HEK293 (cell line): ENCODE results near the gene GBX1.

ENCODE experiments used
- CTCF ChIA-PET: fragments of 350-600 bp; formaldehyde crosslinking; extraction: SDS; loops from one replicate; lab custom pipeline; 2021; ENCODE audit warnings: antibody characterized with exemption; lab: Yijun Ruan, JAX
- POLR2A ChIA-PET: fragments of 300-600 bp; formaldehyde crosslinking; extraction: SDS; loops from one replicate; lab custom pipeline; 2020; ENCODE audit warnings: antibody characterized with exemption, inconsistent platforms; lab: Yijun Ruan, JAX
- H3K27ac ChIP-seq: fragments of 200-500 bp; sonication (Bioruptor generic); 2 replicates; pipeline ENCODE4 v1.5.1; 2014; ENCODE audit warnings: low read depth, low read length, control low read depth, inconsistent platforms; ENCODE audit errors: extremely low read depth
- H3K36me3 ChIP-seq, 2 experiments: fragments of 200-500 bp in 1 of 2; sonication (Bioruptor generic) in 1 of 2; 1 replicate in 1 of 2; 2 replicates in 1 of 2; pipeline ENCODE4 v1.5.1; 2014 to 2017; ENCODE audit warnings: inconsistent platforms in 2 of 2, low read length in 2 of 2; ENCODE audit not compliant: control insufficient read depth in 2 of 2, insufficient read depth in 1 of 2
- H3K4me1 ChIP-seq: fragments of 200-500 bp; sonication (Bioruptor generic); 2 replicates; pipeline ENCODE4 v1.5.1; 2014; ENCODE audit warnings: mild to moderate bottlenecking, low read length, inconsistent platforms; ENCODE audit not compliant: control insufficient read depth, insufficient read depth
- H3K4me3 ChIP-seq: 2 replicates; pipeline ENCODE4 v1.5.1; 2011; ENCODE audit warnings: low read depth, mild to moderate bottlenecking, control low read depth, low read length, moderate library complexity
- H3K9me3 ChIP-seq: fragments of 200-500 bp; sonication (Bioruptor generic); 2 replicates; pipeline ENCODE4 v1.5.1; 2014; ENCODE audit warnings: low read depth, low read length, inconsistent platforms; ENCODE audit not compliant: control insufficient read depth, insufficient read depth
- PATZ1 ChIP-seq: fragments of 450-650 bp; formaldehyde crosslinking; IDR thresholded peaks from 2 replicates; pipeline ENCODE4 v1.5.1; 2016; ENCODE audit warnings: missing biosample characterization, missing genetic modification characterization
- SCRT2 ChIP-seq: fragments of 450-650 bp; formaldehyde crosslinking; IDR thresholded peaks from 2 replicates; pipeline ENCODE4 v1.5.1; 2016; ENCODE audit warnings: missing biosample characterization, missing genetic modification characterization
- ZFP3 ChIP-seq: fragments of 450-650 bp; formaldehyde crosslinking; IDR thresholded peaks from 2 replicates; pipeline ENCODE4 v1.5.1; 2016; ENCODE audit warnings: low read depth, missing biosample characterization, missing genetic modification characterization
- ZFP41 ChIP-seq: fragments of 450-650 bp; formaldehyde crosslinking; IDR thresholded peaks from 2 replicates; pipeline ENCODE4 v1.5.1; 2016; ENCODE audit warnings: missing biosample characterization, missing genetic modification characterization, borderline replicate concordance
- ZNF23 ChIP-seq: fragments of 450-650 bp; formaldehyde crosslinking; IDR thresholded peaks from 2 replicates; pipeline ENCODE4 v1.5.1; 2016; ENCODE audit warnings: missing biosample characterization, missing genetic modification characterization, borderline replicate concordance
- ZNF324 ChIP-seq: fragments of 450-650 bp; formaldehyde crosslinking; IDR thresholded peaks from 2 replicates; pipeline ENCODE4 v1.5.1; 2016; ENCODE audit warnings: missing biosample characterization, missing genetic modification characterization
- ZNF473 ChIP-seq: fragments of 450-650 bp; formaldehyde crosslinking; IDR thresholded peaks from 2 replicates; pipeline ENCODE4 v1.5.1; 2017; ENCODE audit warnings: missing biosample characterization, missing genetic modification characterization
- ZNF521 ChIP-seq: fragments of 450-650 bp; formaldehyde crosslinking; IDR thresholded peaks from 2 replicates; pipeline ENCODE4 v1.5.1; 2017; ENCODE audit warnings: missing biosample characterization, mild to moderate bottlenecking, missing genetic modification characterization
- ZNF530 ChIP-seq: fragments of 450-650 bp; formaldehyde crosslinking; IDR thresholded peaks from 2 replicates; pipeline ENCODE4 v1.5.1; 2016; ENCODE audit warnings: low read depth, missing biosample characterization, missing genetic modification characterization
- ZNF585B ChIP-seq: fragments of 450-650 bp; formaldehyde crosslinking; IDR thresholded peaks from 2 replicates; pipeline ENCODE4 v1.5.1; 2016; ENCODE audit warnings: missing biosample characterization, missing genetic modification characterization
- ZNF654 ChIP-seq: fragments of 450-650 bp; formaldehyde crosslinking; IDR thresholded peaks from 2 replicates; pipeline ENCODE4 v1.5.1; 2016; ENCODE audit warnings: low read depth, missing biosample characterization, missing genetic modification characterization
- ZNF785 ChIP-seq: fragments of 450-650 bp; formaldehyde crosslinking; IDR thresholded peaks from 2 replicates; pipeline ENCODE4 v1.5.1; 2016; ENCODE audit warnings: missing biosample characterization, missing genetic modification characterization
- TF ChIP-seq, protein P1 (sequence below): fragments of 450-650 bp; formaldehyde crosslinking; IDR thresholded peaks from 2 replicates; pipeline ENCODE4 v1.5.0; 2017; ENCODE audit warnings: missing biosample characterization, missing genetic modification characterization, borderline replicate concordance
- TF ChIP-seq, protein P2 (sequence below): fragments of 450-650 bp; formaldehyde crosslinking; IDR thresholded peaks from 2 replicates; pipeline ENCODE4 v1.5.1; 2016; ENCODE audit warnings: missing biosample characterization, missing genetic modification characterization, low read depth
- TF ChIP-seq, protein P3 (sequence below): fragments of 450-650 bp; formaldehyde crosslinking; IDR thresholded peaks from 2 replicates; pipeline ENCODE4 v1.5.1; 2016; ENCODE audit warnings: missing biosample characterization, missing genetic modification characterization

The GBX1 gene

GRCh38 chr7:151131224-151131591 is 36.3 kb downstream of the GBX1 start (continued):
- TF ChIP-seq, protein P1, sequence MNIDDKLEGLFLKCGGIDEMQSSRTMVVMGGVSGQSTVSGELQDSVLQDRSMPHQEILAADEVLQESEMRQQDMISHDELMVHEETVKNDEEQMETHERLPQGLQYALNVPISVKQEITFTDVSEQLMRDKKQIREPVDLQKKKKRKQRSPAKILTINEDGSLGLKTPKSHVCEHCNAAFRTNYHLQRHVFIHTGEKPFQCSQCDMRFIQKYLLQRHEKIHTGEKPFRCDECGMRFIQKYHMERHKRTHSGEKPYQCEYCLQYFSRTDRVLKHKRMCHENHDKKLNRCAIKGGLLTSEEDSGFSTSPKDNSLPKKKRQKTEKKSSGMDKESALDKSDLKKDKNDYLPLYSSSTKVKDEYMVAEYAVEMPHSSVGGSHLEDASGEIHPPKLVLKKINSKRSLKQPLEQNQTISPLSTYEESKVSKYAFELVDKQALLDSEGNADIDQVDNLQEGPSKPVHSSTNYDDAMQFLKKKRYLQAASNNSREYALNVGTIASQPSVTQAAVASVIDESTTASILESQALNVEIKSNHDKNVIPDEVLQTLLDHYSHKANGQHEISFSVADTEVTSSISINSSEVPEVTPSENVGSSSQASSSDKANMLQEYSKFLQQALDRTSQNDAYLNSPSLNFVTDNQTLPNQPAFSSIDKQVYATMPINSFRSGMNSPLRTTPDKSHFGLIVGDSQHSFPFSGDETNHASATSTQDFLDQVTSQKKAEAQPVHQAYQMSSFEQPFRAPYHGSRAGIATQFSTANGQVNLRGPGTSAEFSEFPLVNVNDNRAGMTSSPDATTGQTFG (tag by site-specific recombination) = no peak
- TF ChIP-seq ZNF324 (tag by site-specific recombination) = no peak

GRCh38 chr7:151130741-151131157 is 36.7 kb downstream of the GBX1 start:
- no peak overlapping the region for H3K4me3 ChIP-seq
- POLR2A ChIA-PET = no interaction called here
- no peak for TF ChIP-seq ZNF654 (tag by site-specific recombination)
- TF ChIP-seq ZNF473 = no peak
- TF ChIP-seq ZFP41 (tag by site-specific recombination) = no peak
- TF ChIP-seq, all 188 proteins: peak for 0

DNA sequence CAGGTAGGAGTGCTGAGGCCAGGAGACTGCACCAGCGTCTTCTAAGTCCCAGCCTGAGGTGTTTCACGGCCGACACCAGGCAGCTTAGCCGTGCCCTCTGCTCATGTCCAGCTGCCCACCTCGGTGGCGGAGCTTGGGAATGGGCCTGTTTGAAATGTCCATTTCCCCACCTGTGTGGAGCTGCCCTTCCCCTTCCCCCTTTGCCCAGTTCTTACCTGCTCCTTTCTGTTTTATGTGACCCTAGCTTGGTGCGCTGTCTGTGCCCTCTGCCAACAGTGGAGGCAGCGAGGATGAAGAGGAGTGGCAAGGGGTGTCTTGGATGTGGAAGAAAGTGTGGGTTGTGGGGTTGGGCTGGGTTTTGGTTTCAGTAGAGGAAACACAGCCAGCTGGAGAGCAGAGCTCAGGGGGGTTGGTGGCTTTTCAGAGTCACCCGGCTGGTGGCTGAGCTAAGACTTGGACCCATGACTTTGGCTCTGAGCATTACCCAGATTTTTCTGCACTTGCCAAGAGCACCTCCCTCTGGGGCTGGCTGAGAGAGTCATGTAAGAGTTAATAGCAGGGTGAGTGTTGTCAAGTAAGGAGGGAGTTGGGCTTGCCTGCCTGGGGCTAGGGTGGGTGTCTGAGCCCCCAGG is 37.4 kb downstream of the GBX1 start:
- Histone ChIP-seq H3K9me3 (no peaks in the 10 kb centered on the region), H3K36me3 (peaks cover 0 to 93% of the 10 kb centered on the region in 2 experiments; a peak in 1 of 3 replicates), H3K4me1 (no peaks in the 10 kb centered on the region), H3K4me3 (no peak overlapping the region), H3K27ac (no peak overlapping the region)
- CTCF ChIA-PET = interaction anchor here (0.7 to 1.5 kb wide), 4 partner anchors 9 to 93 kb away, joined by 3 to 5 read pairs (median 3); no protein-coding TSS in a partner anchor
- TF ChIP-seq ZFP3 (tag by site-specific recombination) (no peak), SCRT2 (peak; percentile 64; the same call in 1 of the 2 replicates), ZFP41 (tag by site-specific recombination) (no peak), PATZ1 (tag by site-specific recombination) (no peak), ZNF530 (tag by site-specific recombination) (no peak), ZNF23 (tag by site-specific recombination) (no peak)
- TF ChIP-seq, all 188 proteins: peak for 1
- POLR2A ChIA-PET = no interaction called here

More at GRCh38 chr7:151130741-151131157, 36.7 kb downstream of the GBX1 start:
- no peaks in the 10 kb centered on the region for H3K4me1 ChIP-seq
- H3K27ac ChIP-seq = no peak overlapping the region
- H3K9me3 ChIP-seq = no peaks in the 10 kb centered on the region
- CTCF ChIA-PET = interaction anchor here (1.5 kb wide), 1 partner anchor 10 kb away, joined by 3 read pairs; no protein-coding TSS in a partner anchor
- peaks cover 0 to 93% of the 10 kb centered on the region in 2 experiments; a peak in 1 of 3 replicates for H3K36me3 ChIP-seq

- ChIA-PET POLR2A (interaction anchor here (0.6 kb wide), 1 partner anchor 1202 kb away, joined by 7 read pairs; no protein-coding TSS in a partner anchor), CTCF (interaction anchor here (0.7 to 1.5 kb wide), 5 partner anchors 9 to 93 kb away, joined by 3 to 5 read pairs (median 3); no protein-coding TSS in a partner anchor)
- no peak overlapping the region for H3K27ac ChIP-seq
- H3K36me3 ChIP-seq = peaks cover 0 to 93% of the 10 kb centered on the region in 2 experiments; a peak in 1 of 3 replicates
- H3K4me1 ChIP-seq = no peaks in the 10 kb centered on the region
- no peaks in the 10 kb centered on the region for H3K9me3 ChIP-seq
- no peak overlapping the region for H3K4me3 ChIP-seq
- no peak for TF ChIP-seq ZNF585B (tag by site-specific recombination)
- TF ChIP-seq ZNF785 (tag by site-specific recombination) = no peak
- TF ChIP-seq, protein P2, sequence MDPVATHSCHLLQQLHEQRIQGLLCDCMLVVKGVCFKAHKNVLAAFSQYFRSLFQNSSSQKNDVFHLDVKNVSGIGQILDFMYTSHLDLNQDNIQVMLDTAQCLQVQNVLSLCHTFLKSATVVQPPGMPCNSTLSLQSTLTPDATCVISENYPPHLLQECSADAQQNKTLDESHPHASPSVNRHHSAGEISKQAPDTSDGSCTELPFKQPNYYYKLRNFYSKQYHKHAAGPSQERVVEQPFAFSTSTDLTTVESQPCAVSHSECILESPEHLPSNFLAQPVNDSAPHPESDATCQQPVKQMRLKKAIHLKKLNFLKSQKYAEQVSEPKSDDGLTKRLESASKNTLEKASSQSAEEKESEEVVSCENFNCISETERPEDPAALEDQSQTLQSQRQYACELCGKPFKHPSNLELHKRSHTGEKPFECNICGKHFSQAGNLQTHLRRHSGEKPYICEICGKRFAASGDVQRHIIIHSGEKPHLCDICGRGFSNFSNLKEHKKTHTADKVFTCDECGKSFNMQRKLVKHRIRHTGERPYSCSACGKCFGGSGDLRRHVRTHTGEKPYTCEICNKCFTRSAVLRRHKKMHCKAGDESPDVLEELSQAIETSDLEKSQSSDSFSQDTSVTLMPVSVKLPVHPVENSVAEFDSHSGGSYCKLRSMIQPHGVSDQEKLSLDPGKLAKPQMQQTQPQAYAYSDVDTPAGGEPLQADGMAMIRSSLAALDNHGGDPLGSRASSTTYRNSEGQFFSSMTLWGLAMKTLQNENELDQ (tag by site-specific recombination) = no peak
- no peak for TF ChIP-seq ZFP41 (tag by site-specific recombination)
- TF ChIP-seq, protein P3, sequence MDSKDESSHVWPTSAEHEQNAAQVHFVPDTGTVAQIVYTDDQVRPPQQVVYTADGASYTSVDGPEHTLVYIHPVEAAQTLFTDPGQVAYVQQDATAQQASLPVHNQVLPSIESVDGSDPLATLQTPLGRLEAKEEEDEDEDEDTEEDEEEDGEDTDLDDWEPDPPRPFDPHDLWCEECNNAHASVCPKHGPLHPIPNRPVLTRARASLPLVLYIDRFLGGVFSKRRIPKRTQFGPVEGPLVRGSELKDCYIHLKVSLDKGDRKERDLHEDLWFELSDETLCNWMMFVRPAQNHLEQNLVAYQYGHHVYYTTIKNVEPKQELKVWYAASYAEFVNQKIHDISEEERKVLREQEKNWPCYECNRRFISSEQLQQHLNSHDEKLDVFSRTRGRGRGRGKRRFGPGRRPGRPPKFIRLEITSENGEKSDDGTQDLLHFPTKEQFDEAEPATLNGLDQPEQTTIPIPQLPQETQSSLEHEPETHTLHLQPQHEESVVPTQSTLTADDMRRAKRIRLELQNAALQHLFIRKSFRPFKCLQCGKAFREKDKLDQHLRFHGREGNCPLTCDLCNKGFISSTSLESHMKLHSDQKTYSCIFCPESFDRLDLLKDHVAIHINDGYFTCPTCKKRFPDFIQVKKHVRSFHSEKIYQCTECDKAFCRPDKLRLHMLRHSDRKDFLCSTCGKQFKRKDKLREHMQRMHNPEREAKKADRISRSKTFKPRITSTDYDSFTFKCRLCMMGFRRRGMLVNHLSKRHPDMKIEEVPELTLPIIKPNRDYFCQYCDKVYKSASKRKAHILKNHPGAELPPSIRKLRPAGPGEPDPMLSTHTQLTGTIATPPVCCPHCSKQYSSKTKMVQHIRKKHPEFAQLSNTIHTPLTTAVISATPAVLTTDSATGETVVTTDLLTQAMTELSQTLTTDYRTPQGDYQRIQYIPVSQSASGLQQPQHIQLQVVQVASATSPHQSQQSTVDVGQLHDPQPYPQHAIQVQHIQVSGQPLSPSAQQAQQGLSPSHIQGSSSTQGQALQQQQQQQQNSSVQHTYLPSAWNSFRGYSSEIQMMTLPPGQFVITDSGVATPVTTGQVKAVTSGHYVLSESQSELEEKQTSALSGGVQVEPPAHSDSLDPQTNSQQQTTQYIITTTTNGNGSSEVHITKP (tag by site-specific recombination) = no peak
- TF ChIP-seq ZNF521 = no peak
Measured at GRCh38 chr7:151129117-151129959, 38.2 kb downstream of the GBX1 start.
